Mesendoderm (in vitro differentiated cells): ENCODE results near the gene LIF. TPM values are rescaled to one million over a fixed set of nuclear protein-coding genes. Genes with fewer than 3 reads are reported as not detected.

ENCODE experiments used
- DNase-seq: peaks from one replicate; pipeline ENCODE4 v3.0.0; 2013
- H2AK5ac ChIP-seq: 2 replicates; pipeline ENCODE4 v1.6.1; 2013; ENCODE audit warnings: low read length, inconsistent platforms
- H2BK120ac ChIP-seq: 2 replicates; pipeline ENCODE4 v1.6.1; 2013; ENCODE audit warnings: low read depth, mild to moderate bottlenecking, low read length, moderate library complexity, mixed read lengths
- H2BK15ac ChIP-seq: replicated peaks from 2 replicates; pipeline ENCODE4 v1.6.1; 2013; ENCODE audit warnings: low read depth, mild to moderate bottlenecking, moderate library complexity
- H2BK5ac ChIP-seq: 2 replicates; pipeline ENCODE4 v1.6.1; 2013; ENCODE audit warnings: low read length, inconsistent platforms
- H3K18ac ChIP-seq: 2 replicates; pipeline ENCODE4 v1.6.1; 2013; ENCODE audit warnings: mild to moderate bottlenecking, low read length, mixed read lengths
- H3K23ac ChIP-seq: one replicate; pipeline ENCODE4 v1.6.1; 2013; ENCODE audit warnings: low read length
- H3K27ac ChIP-seq: 2 replicates; pipeline ENCODE4 v1.5.1; 2013; ENCODE audit warnings: low read depth, mild to moderate bottlenecking, inconsistent platforms, low read length, moderate library complexity
- H3K27me3 ChIP-seq: 2 replicates; pipeline ENCODE4 v1.6.1; 2013; ENCODE audit warnings: low read length, control low read depth, mild to moderate bottlenecking, inconsistent platforms; ENCODE audit not compliant: insufficient read depth, poor library complexity
- H3K36me3 ChIP-seq: 2 replicates; pipeline ENCODE4 v1.6.1; 2013; ENCODE audit warnings: low read length, inconsistent platforms; ENCODE audit not compliant: control insufficient read depth, insufficient read depth
- H3K4ac ChIP-seq: one replicate; pipeline ENCODE4 v1.6.1; 2013; ENCODE audit warnings: low read depth, mild to moderate bottlenecking, low read length, moderate library complexity
- H3K4me1 ChIP-seq: 2 replicates; pipeline ENCODE4 v1.6.1; 2013; ENCODE audit warnings: low read depth, low read length, inconsistent platforms; ENCODE audit not compliant: control insufficient read depth
- H3K4me2 ChIP-seq: 2 replicates; pipeline ENCODE4 v1.6.1; 2013; ENCODE audit warnings: low read length
- H3K4me3 ChIP-seq: 2 replicates; pipeline ENCODE4 v1.5.1; 2013; ENCODE audit warnings: mild to moderate bottlenecking, low read length
- H3K56ac ChIP-seq: one replicate; pipeline ENCODE4 v1.6.1; 2013; ENCODE audit warnings: low read length
- H3K79me1 ChIP-seq: 2 replicates; pipeline ENCODE4 v1.6.1; 2013; ENCODE audit warnings: low read length, inconsistent platforms
- H3K79me2 ChIP-seq: 2 replicates; pipeline ENCODE4 v1.6.1; 2013; ENCODE audit warnings: mild to moderate bottlenecking, low read length; ENCODE audit not compliant: control insufficient read depth, insufficient read depth
- H3K9ac ChIP-seq: 2 replicates; pipeline ENCODE4 v1.6.1; 2013; ENCODE audit warnings: low read length, inconsistent platforms
- H4K5ac ChIP-seq: one replicate; pipeline ENCODE4 v1.6.1; 2013; ENCODE audit warnings: low read length
- H4K8ac ChIP-seq: one replicate; pipeline ENCODE4 v1.6.1; 2013; ENCODE audit warnings: low read depth, mild to moderate bottlenecking, control low read depth, low read length, moderate library complexity
- WGBS: extraction: QIAGEN DNeasy Blood & Tissue Kit; methylation state at CpG from one replicate; pipeline ENCODE4 v1.1.7; 2013; ENCODE audit warnings: low lambda C conversion rate, missing lambda C conversion rate; ENCODE audit not compliant: insufficient coverage; ENCODE audit errors: extremely low coverage; 5-methylcytosine and 5-hydroxymethylcytosine counted together
- polyA plus RNA-seq, 2 experiments: library from polyadenylated mRNA; stranded (reverse); fragments of 200-250 nt; gene quantifications; one replicate each; pipeline ENCODE4 v1.2.3, GENCODE V29; 2013

LIF gene
- polyA plus RNA-seq (2013, experiment 1 of 2): 1.0 TPM
- 0.84 TPM for polyA plus RNA-seq (2013, experiment 2 of 2)

DNA sequence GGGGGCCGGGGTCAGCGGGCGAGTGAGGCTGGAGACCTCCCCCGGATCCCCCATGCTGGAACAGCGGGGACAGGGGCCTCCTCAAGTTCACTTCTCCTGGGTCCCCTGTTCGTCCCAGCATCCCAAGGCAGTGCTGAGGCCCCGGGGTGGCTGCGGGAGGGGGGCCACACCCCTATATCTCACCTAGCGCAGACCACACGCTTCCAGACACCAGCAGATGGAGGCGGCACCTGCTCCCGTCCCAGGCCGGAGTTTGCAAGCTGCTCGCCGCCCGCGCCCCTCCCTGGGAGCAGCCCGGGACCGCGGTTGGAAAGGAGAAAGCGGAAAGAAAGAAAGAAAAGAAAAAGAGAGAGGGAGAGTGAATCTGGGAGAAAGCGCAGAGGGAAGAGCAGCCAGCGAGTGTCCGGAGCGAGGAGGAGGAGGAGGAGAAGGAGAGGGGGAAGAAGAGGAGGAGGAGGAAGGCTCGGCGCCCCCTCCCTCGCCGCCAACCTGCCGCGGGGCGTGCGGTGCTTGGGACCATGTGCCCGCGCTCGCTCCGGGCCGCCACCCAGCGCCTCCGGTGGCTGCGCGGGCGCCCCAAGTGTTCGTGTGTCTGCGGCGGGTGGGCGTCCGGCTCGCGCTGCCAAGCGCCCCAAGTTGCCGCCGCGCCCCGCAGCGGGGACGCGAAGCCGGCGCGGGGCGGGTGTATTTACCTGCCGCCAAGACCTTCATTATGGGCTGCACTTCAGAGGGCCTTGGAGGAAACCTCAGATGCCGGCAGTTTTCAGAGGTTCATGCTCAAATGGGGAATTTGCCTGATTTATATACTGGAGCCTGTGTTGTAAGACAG, at the start of gene LIF:
Gene LIF (minus strand): TSS at position 775 of the 829 bp plus-strand sequence. CDS start 64 bp downstream, at position 711.
- Histone ChIP-seq H3K23ac (no peak within 1 kb of the TSS), H2BK120ac (peak within 1 kb of the TSS; percentile 8), H3K56ac (peak within 1 kb of the TSS; percentile 54), H3K4me1 (no peaks in the 10 kb centered on the region), H4K5ac (no peak within 1 kb of the TSS), H2AK5ac (no peak within 1 kb of the TSS), H2BK5ac (no peak within 1 kb of the TSS), H3K79me1 (no peaks in the 10 kb centered on the region), H3K27me3 (no peaks in the 10 kb centered on the region), H3K4me3 (peak within 1 kb of the TSS; percentile 7), H2BK15ac (no peak within 1 kb of the TSS), H3K27ac (no peak within 1 kb of the TSS), H3K36me3 (no peaks in the 10 kb centered on the region), H4K8ac (no peak within 1 kb of the TSS), H3K4ac (peak within 1 kb of the TSS; percentile 39), H3K9ac (peak within 1 kb of the TSS; percentile 32), H3K4me2 (peak within 1 kb of the TSS; percentile 42), H3K79me2 (no peaks in the 10 kb centered on the region), H3K18ac (peak within 1 kb of the TSS; percentile 22)
- WGBS: no CpG with 5 or more reads among the region's 64 CpGs
- DNase-seq: peak; percentile 49

DNA sequence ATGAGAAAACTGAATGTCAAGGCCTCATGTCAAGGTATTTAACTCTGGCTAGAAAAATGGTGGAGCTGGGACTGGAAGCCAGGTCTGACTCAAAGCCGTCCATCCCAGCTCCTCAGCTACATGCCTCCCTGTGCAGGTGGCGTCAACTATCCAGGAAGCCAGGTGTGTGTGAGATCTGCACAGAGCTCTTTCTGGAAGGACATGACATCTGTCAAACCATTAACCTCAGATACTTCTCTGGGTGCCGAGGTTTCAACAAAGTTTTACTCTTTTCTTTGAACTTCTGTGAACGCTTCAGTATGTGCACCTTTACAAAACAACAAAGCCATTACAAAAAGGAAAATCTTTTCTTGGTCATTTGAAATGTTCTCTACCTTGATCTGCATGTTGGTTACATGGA, 49.8 kb upstream of the LIF start:
- no peak overlapping the region for H3K56ac ChIP-seq
- no peaks in the 10 kb centered on the region for H3K27me3 ChIP-seq
- no peak overlapping the region for H3K9ac ChIP-seq
- no peak overlapping the region for H3K23ac ChIP-seq
- H4K8ac ChIP-seq: no peak overlapping the region
- H2BK5ac ChIP-seq: no peak overlapping the region
- no peak overlapping the region for H3K4me2 ChIP-seq
- DNase-seq: no peak
- H3K18ac ChIP-seq: no peak overlapping the region
- H4K5ac ChIP-seq: no peak overlapping the region
- H2AK5ac ChIP-seq: no peak overlapping the region
- H3K79me2 ChIP-seq: no peaks in the 10 kb centered on the region
- H2BK15ac ChIP-seq: no peak overlapping the region
- no CpG with 5 or more reads among the region's 4 CpGs for WGBS
- no peak overlapping the region for H3K4me3 ChIP-seq
- no peak overlapping the region for H3K4ac ChIP-seq
- no peaks in the 10 kb centered on the region for H3K79me1 ChIP-seq
- H3K36me3 ChIP-seq: no peaks in the 10 kb centered on the region
- H2BK120ac ChIP-seq: no peak overlapping the region
- no peak overlapping the region for H3K27ac ChIP-seq
- no peaks in the 10 kb centered on the region for H3K4me1 ChIP-seq

DNA sequence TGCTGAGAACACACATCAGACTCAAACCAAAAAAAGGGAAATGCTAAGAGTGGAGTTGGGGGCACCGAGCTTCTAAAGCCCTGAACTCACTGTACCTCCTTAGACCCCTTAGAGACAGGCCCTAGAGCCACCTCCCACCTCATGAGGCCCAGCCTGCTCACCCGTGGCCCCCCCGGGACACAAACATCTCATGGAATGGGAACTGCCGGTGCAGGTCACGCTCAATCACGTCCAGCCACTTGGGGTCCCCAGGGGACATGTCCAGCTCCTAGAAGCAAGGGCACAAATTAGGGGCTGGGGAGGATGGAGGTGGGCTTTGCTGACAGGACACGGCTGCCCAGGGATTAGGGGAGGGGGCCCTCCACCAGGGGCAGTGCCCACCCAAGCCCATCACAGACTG, 49.0 kb upstream of the LIF start:
- Histone ChIP-seq H3K36me3 (no peaks in the 10 kb centered on the region), H3K18ac (no peak overlapping the region), H2BK120ac (no peak overlapping the region), H3K23ac (no peak overlapping the region), H2BK15ac (no peak overlapping the region), H3K4me3 (no peak overlapping the region), H3K9ac (no peak overlapping the region), H2BK5ac (no peak overlapping the region), H3K4me2 (no peak overlapping the region), H4K8ac (no peak overlapping the region), H3K79me2 (no peaks in the 10 kb centered on the region), H3K56ac (no peak overlapping the region), H3K27me3 (no peaks in the 10 kb centered on the region), H3K4ac (no peak overlapping the region), H4K5ac (no peak overlapping the region), H3K27ac (no peak overlapping the region), H3K4me1 (no peaks in the 10 kb centered on the region), H2AK5ac (no peak overlapping the region), H3K79me1 (no peaks in the 10 kb centered on the region)
- DNase-seq: no peak
- WGBS: no CpG with 5 or more reads among the region's 7 CpGs

DNA sequence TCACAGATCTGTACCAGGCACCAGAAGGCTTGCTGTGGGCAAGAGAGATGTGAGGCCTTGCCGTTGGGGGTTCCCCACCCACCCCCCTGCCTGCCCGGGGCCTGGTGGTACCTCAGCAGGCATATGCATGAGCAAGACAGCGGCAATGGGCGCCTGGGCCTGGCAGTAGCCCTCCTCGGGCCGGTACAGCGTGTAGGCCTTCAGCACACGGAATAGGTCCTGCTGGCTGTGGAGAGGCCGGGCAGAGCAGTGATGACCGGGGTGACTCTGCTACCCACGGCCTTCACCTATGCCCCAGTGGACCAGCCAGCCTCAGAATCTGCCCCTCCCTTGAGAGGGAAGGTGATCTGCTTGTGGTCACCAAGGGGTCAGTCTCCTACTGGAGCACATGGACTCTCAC, 48.3 kb upstream of the LIF start:
- H3K36me3 ChIP-seq: no peaks in the 10 kb centered on the region
- H3K9ac ChIP-seq: no peak overlapping the region

DNA sequence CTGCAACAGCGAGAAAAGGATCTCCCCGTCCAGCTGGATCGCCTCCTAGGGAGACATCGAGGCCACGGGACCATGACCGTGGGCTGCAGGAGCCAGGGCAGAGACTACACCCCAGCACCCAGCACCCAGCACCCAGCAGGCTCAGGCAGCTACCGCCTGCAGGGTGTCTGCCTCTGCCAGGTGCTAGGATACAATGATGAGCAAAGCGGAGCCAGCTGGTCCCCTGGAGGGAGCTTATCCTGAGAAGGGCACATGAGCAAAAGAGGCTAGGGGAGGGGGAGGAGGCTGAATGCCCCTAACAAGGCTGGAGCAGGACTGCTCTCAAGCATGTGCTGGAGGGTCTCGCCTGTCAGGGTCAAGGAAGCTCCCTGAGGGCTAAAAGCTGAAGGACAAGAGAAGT, 47.5 kb upstream of the LIF start:
- no peak overlapping the region for H4K8ac ChIP-seq
- H2AK5ac ChIP-seq: no peak overlapping the region
- no peaks in the 10 kb centered on the region for H3K36me3 ChIP-seq
- DNase-seq: no peak
- H2BK15ac ChIP-seq: no peak overlapping the region
- H3K18ac ChIP-seq: no peak overlapping the region
- no peak overlapping the region for H4K5ac ChIP-seq
- no peak overlapping the region for H2BK120ac ChIP-seq
- H3K56ac ChIP-seq: no peak overlapping the region
- H3K79me1 ChIP-seq: no peaks in the 10 kb centered on the region
- no peaks in the 10 kb centered on the region for H3K79me2 ChIP-seq
- no peak overlapping the region for H3K23ac ChIP-seq
- H2BK5ac ChIP-seq: no peak overlapping the region
- H3K4me1 ChIP-seq: peaks cover 5% of the 10 kb centered on the region
- no peak overlapping the region for H3K9ac ChIP-seq
- no peak overlapping the region for H3K4ac ChIP-seq
- no peak overlapping the region for H3K4me2 ChIP-seq
- H3K27ac ChIP-seq: no peak overlapping the region
- no peak overlapping the region for H3K4me3 ChIP-seq
- no peaks in the 10 kb centered on the region for H3K27me3 ChIP-seq
- WGBS: no CpG with 5 or more reads among the region's 9 CpGs

More for the DNA sequence above, 48.3 kb upstream of the LIF start:
- no peaks in the 10 kb centered on the region for H3K27me3 ChIP-seq
- H3K4me3 ChIP-seq: no peak overlapping the region
- H3K79me2 ChIP-seq: no peaks in the 10 kb centered on the region
- H3K79me1 ChIP-seq: no peaks in the 10 kb centered on the region
- no peak overlapping the region for H4K8ac ChIP-seq
- H2BK15ac ChIP-seq: no peak overlapping the region
- no peak overlapping the region for H2BK120ac ChIP-seq
- no peak overlapping the region for H3K4me2 ChIP-seq
- WGBS: no CpG with 5 or more reads among the region's 11 CpGs
- H3K23ac ChIP-seq: no peak overlapping the region
- H3K4me1 ChIP-seq: peaks cover 5% of the 10 kb centered on the region
- no peak overlapping the region for H3K56ac ChIP-seq
- H2AK5ac ChIP-seq: no peak overlapping the region
- no peak overlapping the region for H3K27ac ChIP-seq
- DNase-seq: no peak
- H2BK5ac ChIP-seq: no peak overlapping the region
- no peak overlapping the region for H3K4ac ChIP-seq
- no peak overlapping the region for H4K5ac ChIP-seq
- H3K18ac ChIP-seq: no peak overlapping the region
